GM18520 (cell line): ENCODE measurements around the gene SNAPC4.
"Not testable (repeated sequence)": the region's sequence is repeated elsewhere in the genome, so short reads cannot be mapped to it uniquely, and the experiment has no call there.

Experiments
- ATAC-seq: cut with Tn5 transposase; IDR thresholded peaks from one replicate; pipeline ENCODE4 v1.9.1; 2021; ENCODE audit not compliant: unreplicated experiment

Gene SNAPC4

DNA sequence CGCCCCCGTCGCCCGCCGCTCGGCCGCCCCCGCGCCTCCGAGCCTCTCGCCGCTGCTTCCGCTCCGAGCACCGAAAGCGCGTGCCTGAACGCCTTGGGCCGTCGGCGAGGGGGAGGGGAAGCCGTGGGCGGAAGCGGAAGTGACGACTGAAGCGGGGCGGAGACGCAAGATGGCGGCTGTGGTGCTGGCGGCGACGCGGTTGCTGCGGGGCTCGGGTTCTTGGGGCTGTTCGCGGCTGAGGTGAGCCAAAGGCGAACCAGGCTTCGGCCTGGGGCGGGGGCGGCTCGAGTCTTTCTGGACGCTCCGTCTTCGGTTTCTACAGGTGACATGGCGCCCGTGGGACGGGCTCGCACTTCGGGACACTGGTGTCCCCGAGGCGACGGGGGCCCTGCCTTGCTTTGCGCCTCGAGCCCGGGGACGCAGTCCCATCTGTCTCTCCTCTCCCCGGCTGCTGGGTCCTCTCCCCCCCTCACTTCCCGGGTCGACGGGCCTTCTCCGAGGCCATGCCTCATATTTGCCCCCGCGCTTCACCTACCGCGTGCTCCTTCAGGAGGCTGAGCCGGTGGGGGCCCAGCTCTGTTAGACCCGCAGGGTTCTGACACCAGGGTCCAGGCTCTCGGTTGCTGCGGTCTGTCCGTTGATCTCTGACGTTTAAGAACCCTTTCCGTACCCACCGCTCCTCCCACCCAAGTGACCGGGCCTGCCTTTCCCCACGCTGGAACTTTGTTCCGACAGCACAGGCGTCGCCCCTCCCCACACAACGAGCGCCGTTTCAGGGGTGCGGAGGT lies 10.7 kb upstream of the SNAPC4 start, which contains the start of the genes ENTR1 and PMPCA:
Gene ENTR1 (minus strand): TSS at position 115 of the 788 bp plus-strand sequence. CDS start 217 bp downstream, outside the sequence.
Gene PMPCA (plus strand): TSS at position 159 of the 788 bp plus-strand sequence. CDS start 11 bp downstream, at position 170.
- ATAC-seq = peak; percentile 78

DNA sequence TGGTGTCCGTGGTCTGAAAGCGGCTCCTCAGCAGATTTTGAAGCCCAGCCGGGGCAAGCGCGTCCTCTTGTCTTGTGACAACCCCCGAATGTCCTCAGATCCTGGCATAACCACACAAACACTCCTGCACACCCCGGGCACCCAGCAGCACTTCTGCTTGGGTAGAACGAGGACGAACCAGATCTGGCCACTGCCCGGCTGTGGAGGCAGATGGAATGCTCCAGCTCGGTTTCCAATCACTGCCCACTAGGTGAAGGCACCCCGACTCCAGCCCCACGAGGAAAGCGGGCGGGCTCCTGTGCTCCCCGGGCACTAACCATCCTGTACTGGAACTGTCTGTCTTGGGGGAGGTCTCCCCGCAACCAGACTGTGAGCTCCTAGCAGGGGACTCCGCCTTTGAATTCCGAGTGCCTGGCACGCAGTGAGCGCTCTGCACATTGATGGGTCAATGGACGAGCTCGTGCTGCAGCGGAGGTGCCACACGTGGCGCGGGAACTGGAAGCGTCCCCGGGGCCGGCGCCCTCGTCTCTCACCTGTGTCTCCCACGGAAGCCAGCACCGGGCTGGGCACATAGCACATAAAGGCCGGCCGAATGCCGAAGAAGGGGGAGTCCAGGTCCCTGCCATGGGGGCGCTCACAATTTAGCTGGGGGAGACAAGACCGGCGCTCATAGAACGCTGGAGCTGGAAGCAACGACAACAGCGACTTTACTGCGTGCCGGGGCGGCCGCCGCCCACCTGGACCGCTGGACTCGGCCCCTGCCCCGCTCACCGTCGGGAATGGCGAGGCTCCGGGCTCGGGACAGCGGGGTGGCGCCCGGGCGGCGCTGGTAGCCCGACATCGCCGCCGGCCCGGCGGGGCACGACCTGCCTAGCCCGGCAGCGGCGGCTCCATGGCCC lies 9.8 kb upstream of the SNAPC4 start:
- peak; percentile 10 for ATAC-seq

DNA sequence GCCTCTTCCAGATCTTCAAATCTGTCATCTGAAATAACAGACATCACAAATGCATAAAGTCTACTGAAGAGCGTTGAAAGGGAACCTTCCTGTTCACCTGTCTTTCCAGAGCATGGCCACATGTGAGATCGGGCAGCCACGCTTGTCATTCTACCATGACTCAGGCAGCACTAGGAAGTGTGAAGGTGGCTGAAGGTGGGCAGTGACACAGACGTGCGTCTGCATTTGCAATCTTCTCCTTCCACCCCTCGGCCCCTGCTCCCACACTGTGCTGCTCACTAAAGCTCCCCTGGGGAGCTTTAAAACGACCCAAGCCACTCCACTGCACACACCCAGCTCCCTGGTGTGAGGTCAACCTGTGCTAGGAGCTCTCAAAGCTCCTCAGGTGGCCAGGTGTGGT lies 7.9 kb upstream of the SNAPC4 start:
- ATAC-seq = no peak

DNA sequence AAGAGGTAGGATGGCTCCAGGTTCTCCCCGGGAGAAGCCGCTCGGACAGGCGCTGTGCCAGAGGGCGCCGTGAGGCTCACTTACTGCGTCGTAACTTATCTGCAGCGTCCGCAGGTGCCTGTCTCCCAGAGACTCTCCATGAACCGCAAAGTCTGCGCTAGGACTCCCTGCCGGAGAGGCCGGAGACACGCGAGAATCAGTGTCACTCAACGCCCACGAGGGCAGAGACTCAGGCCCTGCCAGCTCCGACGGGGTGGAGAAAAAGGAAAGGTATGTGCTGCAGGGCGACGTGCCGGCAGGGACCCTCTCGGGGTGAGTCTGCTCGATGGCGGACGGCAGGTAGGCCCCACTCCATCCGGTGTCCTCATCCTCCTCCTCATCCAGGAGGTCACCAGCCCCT lies 7.1 kb upstream of the SNAPC4 start:
- not testable (repeated sequence) for ATAC-seq

DNA sequence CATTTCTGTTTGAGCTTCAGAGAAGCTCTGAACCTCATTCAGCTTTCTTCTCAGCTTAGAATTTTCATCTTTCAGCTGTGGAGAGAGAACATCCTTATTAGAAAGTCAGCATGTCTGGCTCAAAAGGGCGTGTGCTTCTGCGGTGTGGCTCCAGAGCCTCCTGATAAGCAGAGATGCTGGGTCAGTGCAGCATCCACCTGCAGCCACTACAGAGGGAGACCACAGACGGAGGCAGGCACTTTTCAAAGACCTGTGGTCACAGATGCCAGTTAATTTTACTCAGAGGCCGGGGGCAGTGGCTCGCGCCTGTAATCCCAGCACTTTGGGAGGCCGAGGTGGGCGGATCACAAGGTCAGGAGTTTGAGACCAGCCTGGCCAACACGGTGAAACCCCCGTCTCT lies 5.9 kb upstream of the SNAPC4 start:
- ATAC-seq = not testable (repeated sequence)

DNA sequence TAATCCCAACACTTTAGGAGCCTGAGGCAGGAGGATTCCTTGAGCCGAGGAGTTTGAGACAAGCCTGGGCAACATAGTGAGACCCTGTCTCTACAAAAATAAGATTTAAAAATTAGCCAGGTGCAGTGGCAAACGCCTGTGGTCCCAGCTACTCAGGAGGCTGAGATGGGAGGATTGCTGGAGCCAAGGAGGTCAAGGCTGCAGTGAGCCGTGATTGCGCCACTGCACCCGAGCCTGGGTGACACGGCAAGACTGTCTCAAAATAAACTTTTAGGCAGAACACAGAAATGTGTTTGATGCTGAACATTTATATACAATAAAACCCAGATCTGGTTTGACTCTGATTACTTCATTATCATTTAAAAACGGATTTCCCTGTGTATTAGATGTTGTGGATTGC lies 5.5 kb upstream of the SNAPC4 start:
- ATAC-seq = no peak

DNA sequence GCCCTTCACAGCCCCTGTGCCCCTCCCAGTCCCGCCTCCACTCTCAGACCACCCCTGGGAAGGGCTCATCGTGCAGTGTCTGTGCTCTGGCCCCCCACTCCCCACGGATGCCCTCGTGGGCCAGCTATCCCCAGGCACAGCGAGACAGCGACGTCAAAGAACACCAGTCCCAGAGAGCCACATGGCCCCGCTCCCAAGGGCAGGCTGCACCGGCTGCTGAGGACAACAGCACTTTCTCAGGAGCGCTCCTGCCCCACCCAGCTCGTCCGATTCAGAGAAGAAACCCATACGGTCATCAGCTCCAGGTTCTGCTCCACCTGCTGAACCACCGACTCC lies 4.8 kb upstream of the SNAPC4 start:
- ATAC-seq = no peak

DNA sequence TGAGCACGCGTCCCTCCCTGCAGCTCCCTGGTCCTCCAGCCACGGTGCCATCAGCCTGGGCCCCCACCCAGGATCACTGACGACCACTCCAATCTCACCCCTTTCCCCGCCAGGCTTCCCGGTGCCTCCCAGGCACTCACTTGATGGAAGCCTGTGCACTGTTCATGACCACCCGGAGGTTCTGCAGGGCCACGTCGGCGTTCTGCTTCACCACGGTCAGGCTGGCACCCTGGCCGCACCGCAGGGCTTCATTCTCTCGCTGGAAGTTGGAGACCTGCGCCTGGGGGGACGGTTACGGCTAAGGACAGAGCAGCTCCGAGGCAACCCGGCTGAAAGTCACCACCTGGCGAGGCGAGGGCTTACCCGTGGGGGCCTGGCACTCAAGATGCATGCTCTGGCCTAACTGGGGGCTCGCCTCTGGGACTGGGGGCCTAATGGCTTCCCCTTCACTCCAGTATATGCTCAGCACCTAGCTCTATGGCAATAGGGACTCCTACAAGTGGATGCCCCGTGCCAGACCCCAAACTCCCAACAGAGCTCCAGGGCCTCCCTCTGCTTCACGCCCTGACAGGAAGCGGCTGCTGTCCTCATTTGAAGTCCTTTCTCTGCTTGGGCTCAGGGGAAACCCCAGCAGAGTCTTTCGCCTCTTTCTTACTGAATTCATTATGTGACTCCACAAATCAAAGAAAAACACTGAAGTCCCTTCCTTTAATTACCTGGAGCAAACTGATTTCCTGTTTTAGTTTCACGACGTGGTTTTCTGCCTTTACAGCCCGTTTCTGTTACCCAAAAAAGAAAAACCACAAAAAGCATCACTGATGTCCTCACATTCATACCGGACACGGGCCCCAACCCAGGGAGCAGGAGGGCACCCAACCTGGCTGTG lies 4.2 kb upstream of the SNAPC4 start:
- ATAC-seq = no peak

DNA sequence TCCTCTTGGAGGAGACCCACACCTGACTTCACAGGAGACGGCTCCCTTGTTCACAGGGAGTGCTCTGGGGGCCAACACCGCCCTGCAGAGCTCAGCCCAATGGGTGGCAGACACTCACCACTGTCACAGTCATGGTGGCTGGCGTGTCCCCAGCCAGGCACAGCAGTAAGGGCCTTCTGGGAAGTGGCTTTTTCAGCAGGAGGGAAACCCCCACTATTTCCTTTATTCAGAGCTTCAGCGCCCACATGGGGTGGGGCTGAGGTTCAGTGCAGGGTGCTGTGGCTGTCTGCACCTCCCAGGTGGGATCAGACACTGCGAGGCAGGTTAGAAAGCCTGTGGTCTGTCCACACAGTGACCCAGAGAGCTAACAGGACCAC lies 3.6 kb upstream of the SNAPC4 start:
- ATAC-seq = peak; percentile 28

DNA sequence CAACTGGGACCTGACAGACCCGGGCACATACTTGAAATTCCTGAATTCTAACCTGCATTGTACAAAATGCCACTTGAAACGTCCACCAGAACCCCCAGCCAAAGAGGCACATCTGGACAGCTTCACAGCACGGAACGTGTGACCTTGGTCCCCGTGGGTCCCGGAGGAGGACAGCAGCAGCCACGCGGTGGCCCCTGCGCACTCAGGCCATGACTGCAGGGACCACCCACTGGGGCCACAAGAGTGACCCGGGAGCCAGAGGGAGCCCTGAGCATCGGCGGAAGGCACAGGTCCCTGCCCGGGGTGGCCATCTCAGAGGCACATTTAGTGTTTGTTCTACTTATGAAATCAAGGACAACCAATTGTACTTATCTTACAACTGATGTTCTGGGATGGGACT lies 2.1 kb upstream of the SNAPC4 start:
- ATAC-seq = no peak

DNA sequence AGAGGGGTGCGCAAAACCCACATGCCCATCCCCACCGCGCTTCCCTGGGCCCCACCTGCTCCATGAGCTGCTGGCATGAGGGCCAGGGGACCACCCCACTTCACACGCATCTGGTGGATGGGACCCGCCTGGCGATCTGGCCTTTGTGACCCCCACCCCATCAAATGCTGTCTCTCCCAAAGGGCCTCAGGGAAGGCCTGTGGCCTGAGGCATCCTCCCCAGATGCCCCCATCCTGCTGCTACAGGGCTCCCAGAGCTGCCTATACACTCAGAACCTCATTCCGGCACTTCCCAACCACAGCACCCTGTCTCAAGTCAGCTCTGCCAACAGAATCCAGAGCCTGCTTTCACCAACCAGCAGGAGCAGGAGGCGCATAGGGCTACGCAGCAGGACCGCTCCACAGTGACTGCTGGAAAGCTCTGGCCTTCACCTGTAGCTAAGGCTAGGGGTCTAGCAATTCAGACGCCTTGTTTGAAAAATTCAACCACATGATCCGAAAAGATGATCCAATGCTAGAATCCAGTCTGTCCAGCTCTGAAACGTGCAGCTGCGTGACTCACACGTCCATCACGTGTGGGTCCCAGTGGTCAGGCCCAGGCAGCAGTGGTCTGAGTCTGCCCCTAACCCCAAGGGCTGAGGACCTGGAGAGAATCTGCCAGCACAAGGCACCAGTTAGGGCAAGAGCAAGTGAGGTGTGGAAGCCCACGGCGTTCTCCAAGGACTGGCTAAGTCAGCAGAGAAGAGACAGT lies 1.4 kb upstream of the SNAPC4 start:
- ATAC-seq = no peak

DNA sequence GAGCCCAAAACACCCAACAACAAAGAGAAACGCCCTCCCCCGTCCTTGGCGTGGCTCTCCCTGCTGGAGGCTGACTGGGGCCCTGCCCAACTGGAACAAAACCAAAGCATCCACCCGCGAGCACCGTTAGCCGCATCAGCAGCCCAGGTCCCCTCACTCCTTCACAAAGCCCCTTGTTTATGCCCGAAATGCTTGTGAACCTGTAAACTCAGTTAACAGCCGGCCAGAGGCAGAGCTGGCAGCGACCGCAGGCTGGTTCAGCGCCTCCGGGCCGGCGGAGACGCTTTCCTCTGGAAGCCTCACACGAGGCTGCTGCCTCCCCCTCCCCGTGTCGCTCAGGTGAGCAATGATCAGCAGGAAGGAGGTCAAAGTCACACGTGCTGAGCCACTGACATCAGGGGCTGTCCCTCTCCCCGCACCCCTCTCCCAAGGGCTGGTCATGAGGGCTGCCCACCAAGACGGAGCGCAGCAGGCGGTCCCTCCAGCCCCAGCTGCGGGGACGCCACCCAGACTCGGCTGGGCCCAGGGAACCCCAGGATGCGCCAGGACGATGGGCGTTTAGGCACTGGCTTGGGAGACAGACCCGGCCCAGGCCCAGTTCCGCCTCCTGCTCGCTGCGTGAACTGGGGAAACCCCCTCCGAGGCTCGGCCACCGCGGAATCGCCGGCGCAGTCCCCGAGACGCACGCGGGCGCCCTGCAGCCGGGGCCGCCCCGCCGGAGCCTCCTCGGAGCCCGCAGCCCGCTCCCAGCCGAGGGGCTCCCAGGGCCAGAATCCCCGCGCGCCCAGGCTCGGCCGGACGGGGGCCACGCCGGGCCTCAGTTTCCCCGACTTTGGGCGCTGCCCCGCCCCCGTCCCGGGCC lies 563 bp downstream of the SNAPC4 start:
- ATAC-seq = peak; percentile 22

DNA sequence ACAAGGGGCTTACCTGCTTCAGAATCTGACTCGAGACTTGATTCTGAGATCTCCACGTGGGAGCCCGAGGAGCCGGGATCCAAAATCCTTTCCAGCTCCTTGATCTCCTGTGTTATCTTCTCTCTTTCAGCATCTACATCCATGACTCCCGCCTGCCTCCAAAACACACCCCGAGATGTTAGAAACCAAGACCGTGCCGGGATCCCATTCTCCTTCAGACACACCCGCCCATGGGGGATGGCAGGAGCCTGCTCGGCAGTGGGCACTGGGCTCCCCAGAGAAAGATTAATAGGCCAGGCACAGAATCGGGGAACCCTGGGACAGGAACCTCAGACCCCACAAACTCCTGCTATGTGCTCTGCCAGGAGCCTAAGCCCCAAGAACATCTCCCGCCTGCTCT lies 1.7 kb downstream of the SNAPC4 start:
- no peak for ATAC-seq

DNA sequence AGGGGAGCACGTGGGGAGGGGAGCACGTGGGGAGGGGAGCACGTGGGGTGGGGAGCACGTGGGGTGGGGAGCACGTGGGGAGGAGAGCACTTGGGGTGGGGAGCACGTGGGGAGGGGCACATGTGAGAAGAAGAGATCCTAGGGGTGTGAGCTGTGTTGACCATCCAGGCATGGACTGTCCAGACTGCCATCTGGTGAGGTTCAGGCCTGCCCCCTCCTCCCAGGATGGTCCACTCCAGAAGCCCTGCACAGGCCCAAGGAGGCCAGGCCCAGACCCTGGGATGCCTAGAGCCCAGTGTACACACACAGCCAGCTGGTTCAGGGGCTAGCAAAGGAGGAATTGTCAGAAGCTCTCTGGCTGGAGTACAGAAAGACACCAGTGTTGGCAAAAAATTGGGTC lies 2.3 kb downstream of the SNAPC4 start:
- ATAC-seq = no peak

DNA sequence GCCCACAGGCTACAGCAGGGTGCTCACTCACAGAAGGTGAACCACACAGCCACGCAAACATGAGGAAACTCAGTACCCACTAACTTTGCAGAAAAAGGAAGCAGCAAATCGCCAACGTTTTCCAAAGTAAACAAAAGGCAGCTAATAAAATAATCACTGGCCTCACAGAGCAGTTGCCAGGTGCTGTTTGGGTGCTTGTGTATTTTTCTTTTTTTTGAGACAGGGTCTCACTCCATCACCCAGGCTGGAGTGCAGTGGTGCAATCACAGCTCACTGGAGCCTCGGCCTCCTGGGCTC lies 3.8 kb downstream of the SNAPC4 start:
- no peak for ATAC-seq

DNA sequence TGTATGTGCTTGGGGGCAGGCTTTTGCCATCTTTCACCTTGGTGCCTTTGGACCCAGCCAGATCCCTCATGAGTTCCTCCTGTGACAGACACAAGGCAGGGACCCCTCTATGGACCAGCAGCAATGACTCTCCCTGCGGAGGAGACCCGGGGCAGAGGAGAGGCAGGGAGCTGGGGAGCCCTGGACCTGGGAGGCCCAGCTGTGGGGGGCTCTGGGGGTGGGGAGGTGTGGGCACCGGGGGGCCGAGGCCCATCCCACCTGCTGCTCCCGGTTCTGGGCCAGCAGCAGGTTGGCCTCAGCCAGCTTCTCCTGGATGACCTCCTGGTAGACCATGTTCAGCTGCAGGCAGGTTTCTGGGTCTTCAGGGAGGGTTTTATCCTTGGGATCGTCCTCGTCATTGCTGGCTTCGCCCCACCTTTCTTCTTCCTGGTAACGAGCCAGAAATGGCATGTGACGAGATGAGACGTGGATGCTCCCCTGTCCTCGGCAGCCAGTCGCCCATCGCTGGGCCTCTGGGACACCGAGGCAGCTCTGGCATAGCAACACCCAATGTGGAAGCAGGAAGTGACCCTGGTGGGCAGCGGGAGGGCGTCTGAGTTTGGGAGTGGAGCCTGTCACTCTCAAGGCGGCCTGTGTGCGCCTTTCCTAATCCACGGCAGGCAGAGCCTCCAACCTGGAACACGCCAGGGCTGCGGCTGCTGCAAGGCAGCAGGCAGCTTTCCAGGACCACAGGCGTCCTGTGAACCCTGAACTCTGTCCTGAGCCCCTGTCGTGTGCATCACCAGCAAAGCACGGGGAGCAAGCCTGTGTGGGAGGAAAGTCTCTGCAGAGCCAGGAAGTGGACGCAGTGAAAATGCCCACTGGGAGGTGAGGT lies 4.4 kb downstream of the SNAPC4 start:
- ATAC-seq = no peak

DNA sequence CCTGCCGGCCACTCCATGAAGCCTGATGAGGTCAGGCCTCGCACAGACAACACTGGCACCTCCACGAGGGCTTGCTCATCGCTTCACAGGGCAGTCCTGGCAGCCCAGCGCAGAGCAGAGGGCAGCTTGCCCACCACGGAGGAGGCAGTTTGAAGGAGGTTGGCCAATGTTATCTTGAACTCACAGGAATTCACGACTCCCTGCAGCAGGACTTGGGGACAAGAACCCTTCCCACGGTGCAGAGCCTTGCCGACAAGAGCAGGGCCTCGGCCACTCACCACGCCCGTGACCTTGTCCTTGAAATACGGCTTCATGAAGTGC lies 5.0 kb downstream of the SNAPC4 start:
- ATAC-seq = no peak

DNA sequence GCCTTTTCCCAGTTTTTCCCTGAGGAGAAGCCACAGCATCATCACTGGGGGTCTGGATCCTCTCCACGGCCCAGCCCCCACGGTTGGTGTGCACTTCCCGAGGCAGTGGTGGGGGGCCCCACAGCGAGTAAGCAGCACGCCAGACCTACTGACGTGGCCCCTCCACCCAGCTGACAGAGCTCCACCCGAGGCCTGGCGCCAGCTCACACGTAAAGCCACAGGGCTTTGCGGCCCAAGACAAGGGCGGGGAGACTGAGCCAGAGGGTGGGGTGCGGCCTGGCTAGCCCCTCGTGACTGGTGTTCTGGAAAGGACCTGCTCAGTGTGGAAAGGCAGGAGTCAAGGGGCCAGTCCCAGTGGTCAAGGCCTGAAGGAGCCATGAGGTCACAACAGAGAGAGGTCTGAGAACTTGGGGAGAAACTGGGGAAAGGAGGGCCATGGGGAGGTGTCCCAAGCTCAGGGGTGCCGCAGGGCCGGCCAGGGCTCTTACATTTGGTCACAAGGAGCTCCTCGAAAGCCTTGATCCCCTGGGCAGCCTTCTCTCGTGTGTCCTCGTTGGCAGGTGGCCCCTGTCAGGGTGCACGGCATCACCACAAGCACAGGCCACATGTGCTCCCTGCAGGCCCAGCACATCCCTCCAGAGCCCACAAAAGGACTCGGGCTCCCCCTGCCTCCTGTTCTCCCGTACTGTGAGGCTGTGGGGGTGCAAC lies 5.5 kb downstream of the SNAPC4 start:
- no peak for ATAC-seq
